Measurements from ENCODE around the gene LYSMD3.

LYSMD3 gene

GRCh38 chr5:90514520-90514919 is 14.9 kb downstream of the LYSMD3 start:
- Histone ChIP-seq H3F3A (ENCODE audit: insufficient read depth, low read length) (no peaks in the 10 kb centered on the region), H3K4me1 (ENCODE audit: insufficient read depth, low read length, severe bottlenecking) (no peaks in the 10 kb centered on the region), H3K27me3 (ENCODE audit: insufficient read depth, low read length) (no peaks in the 10 kb centered on the region), H3K9me2 (ENCODE audit: low read depth, low read length) (no peaks in the 10 kb centered on the region), H3K4me2 (ENCODE audit: low read length) (no peak overlapping the region), H3K9ac (ENCODE audit: low read length) (no peak overlapping the region), H3K9me3 (ENCODE audit: low read length) (no peaks in the 10 kb centered on the region), H3K79me2 (ENCODE audit: insufficient read depth, low read length) (no peaks in the 10 kb centered on the region), H2AFZ (ENCODE audit: low read length) (no peak overlapping the region), H3K36me3 (ENCODE audit: insufficient read depth, low read length) (peaks cover 22% of the 10 kb centered on the region), H3K27ac (ENCODE audit: low read depth, low read length, poor library complexity, severe bottlenecking) (no peak overlapping the region), H4K20me1 (ENCODE audit: insufficient read depth, low read length) (no peaks in the 10 kb centered on the region), H3K4me3 (ENCODE audit: low read depth, low read length, poor library complexity, severe bottlenecking) (no peak overlapping the region)
- TF ChIP-seq CTCF (IDR thresholded peaks at IDR 0.05; ENCODE audit: low read length) (no peak), EZH2 (IDR thresholded peaks at IDR 0.05; ENCODE audit: borderline replicate concordance, low read length) (no peak)

- H3K36me3 ChIP-seq (ENCODE audit: insufficient read depth, low read length): peaks cover 11% of the 10 kb centered on the region; the same call in 1 of the 2 replicates
These were observed 18.9 kb downstream of the LYSMD3 start for GRCh38 chr5:90510438-90510837.

GRCh38 chr5:90506221-90506620 is 23.2 kb downstream of the LYSMD3 start:
- no peaks in the 10 kb centered on the region for H3F3A ChIP-seq (ENCODE audit: insufficient read depth, low read length)
- H3K4me1 ChIP-seq (ENCODE audit: insufficient read depth, low read length, severe bottlenecking): no peaks in the 10 kb centered on the region
- H3K79me2 ChIP-seq (ENCODE audit: insufficient read depth, low read length): no peaks in the 10 kb centered on the region
- no peak for TF ChIP-seq CTCF (IDR thresholded peaks at IDR 0.05; ENCODE audit: low read length)
- TF ChIP-seq EZH2 (IDR thresholded peaks at IDR 0.05; ENCODE audit: borderline replicate concordance, low read length): no peak
- H3K36me3 ChIP-seq (ENCODE audit: insufficient read depth, low read length): peaks cover 11% of the 10 kb centered on the region; the same call in 1 of the 2 replicates
- H4K20me1 ChIP-seq (ENCODE audit: insufficient read depth, low read length): no peaks in the 10 kb centered on the region
- no peaks in the 10 kb centered on the region for H3K9me3 ChIP-seq (ENCODE audit: low read length)
- H3K4me3 ChIP-seq (ENCODE audit: low read depth, low read length, poor library complexity, severe bottlenecking): no peak overlapping the region
- no peak overlapping the region for H3K4me2 ChIP-seq (ENCODE audit: low read length)
- no peak overlapping the region for H2AFZ ChIP-seq (ENCODE audit: low read length)
- no peak overlapping the region for H3K9ac ChIP-seq (ENCODE audit: low read length)
- H3K9me2 ChIP-seq (ENCODE audit: low read depth, low read length): no peaks in the 10 kb centered on the region
- no peaks in the 10 kb centered on the region for H3K27me3 ChIP-seq (ENCODE audit: insufficient read depth, low read length)
- H3K27ac ChIP-seq (ENCODE audit: low read depth, low read length, poor library complexity, severe bottlenecking): no peak overlapping the region

More at GRCh38 chr5:90510438-90510837, 18.9 kb downstream of the LYSMD3 start:
- no peaks in the 10 kb centered on the region for H3K27me3 ChIP-seq (ENCODE audit: insufficient read depth, low read length)
- H3K4me3 ChIP-seq (ENCODE audit: low read depth, low read length, poor library complexity, severe bottlenecking): no peak overlapping the region
- H4K20me1 ChIP-seq (ENCODE audit: insufficient read depth, low read length): no peaks in the 10 kb centered on the region
- H2AFZ ChIP-seq (ENCODE audit: low read length): no peak overlapping the region
- no peaks in the 10 kb centered on the region for H3K79me2 ChIP-seq (ENCODE audit: insufficient read depth, low read length)
- TF ChIP-seq EZH2 (IDR thresholded peaks at IDR 0.05; ENCODE audit: borderline replicate concordance, low read length): no peak
- H3K9me3 ChIP-seq (ENCODE audit: low read length): no peaks in the 10 kb centered on the region
- no peak overlapping the region for H3K4me2 ChIP-seq (ENCODE audit: low read length)
- H3K9ac ChIP-seq (ENCODE audit: low read length): no peak overlapping the region
- no peaks in the 10 kb centered on the region for H3K9me2 ChIP-seq (ENCODE audit: low read depth, low read length)
- no peaks in the 10 kb centered on the region for H3F3A ChIP-seq (ENCODE audit: insufficient read depth, low read length)
- no peaks in the 10 kb centered on the region for H3K4me1 ChIP-seq (ENCODE audit: insufficient read depth, low read length, severe bottlenecking)
- no peak overlapping the region for H3K27ac ChIP-seq (ENCODE audit: low read depth, low read length, poor library complexity, severe bottlenecking)

- H3K4me3 ChIP-seq (ENCODE audit: low read depth, low read length, poor library complexity, severe bottlenecking): no peak overlapping the region
- no peaks in the 10 kb centered on the region for H3K9me2 ChIP-seq (ENCODE audit: low read depth, low read length)
- no peaks in the 10 kb centered on the region for H3K4me1 ChIP-seq (ENCODE audit: insufficient read depth, low read length, severe bottlenecking)
- no peak overlapping the region for H3K27ac ChIP-seq (ENCODE audit: low read depth, low read length, poor library complexity, severe bottlenecking)
- TF ChIP-seq EZH2 (IDR thresholded peaks at IDR 0.05; ENCODE audit: borderline replicate concordance, low read length): no peak
- TF ChIP-seq CTCF (IDR thresholded peaks at IDR 0.05; ENCODE audit: low read length): no peak
- no peak overlapping the region for H3K9ac ChIP-seq (ENCODE audit: low read length)
- no peaks in the 10 kb centered on the region for H3F3A ChIP-seq (ENCODE audit: insufficient read depth, low read length)
- H3K4me2 ChIP-seq (ENCODE audit: low read length): no peak overlapping the region
- H2AFZ ChIP-seq (ENCODE audit: low read length): no peak overlapping the region
- no peaks in the 10 kb centered on the region for H4K20me1 ChIP-seq (ENCODE audit: insufficient read depth, low read length)
- no peaks in the 10 kb centered on the region for H3K79me2 ChIP-seq (ENCODE audit: insufficient read depth, low read length)
- H3K9me3 ChIP-seq (ENCODE audit: low read length): no peaks in the 10 kb centered on the region
- no peaks in the 10 kb centered on the region for H3K27me3 ChIP-seq (ENCODE audit: insufficient read depth, low read length)
- peaks cover 11% of the 10 kb centered on the region; the same call in 1 of the 2 replicates for H3K36me3 ChIP-seq (ENCODE audit: insufficient read depth, low read length)
These were observed 24.6 kb downstream of the LYSMD3 start for GRCh38 chr5:90504743-90505142.
